Trophoblast cell (in vitro differentiated cells and primary cell): Measurements from ENCODE around the gene MAPK8IP1.

Experiments used
- DNase-seq, 2 donors: peaks; one replicate each; pipeline ENCODE4 v3.0.0-alpha.2; 2016
- H2AFZ ChIP-seq: 2 replicates; pipeline ENCODE4 v1.6.1; 2013; ENCODE audit warnings: low read length, moderate library complexity, mild to moderate bottlenecking; ENCODE audit not compliant: insufficient read depth, poor library complexity
- H2AK5ac ChIP-seq: 2 replicates; pipeline ENCODE4 v1.6.1; 2013; ENCODE audit warnings: mild to moderate bottlenecking, low read length
- H2BK120ac ChIP-seq: 2 replicates; pipeline ENCODE4 v1.6.1; 2013; ENCODE audit warnings: low read length, mild to moderate bottlenecking, moderate library complexity; ENCODE audit not compliant: insufficient read depth, poor library complexity
- H2BK12ac ChIP-seq: 2 replicates; pipeline ENCODE4 v1.6.1; 2013; ENCODE audit warnings: mild to moderate bottlenecking, low read length, moderate library complexity
- H2BK5ac ChIP-seq: 2 replicates; pipeline ENCODE4 v1.6.1; 2013; ENCODE audit warnings: low read length, low read depth, moderate library complexity, mild to moderate bottlenecking; ENCODE audit not compliant: poor library complexity
- H3K14ac ChIP-seq: 2 replicates; pipeline ENCODE4 v1.6.1; 2013; ENCODE audit warnings: mild to moderate bottlenecking, low read length
- H3K18ac ChIP-seq: 2 replicates; pipeline ENCODE4 v1.6.1; 2013; ENCODE audit warnings: mild to moderate bottlenecking, low read length
- H3K23ac ChIP-seq: 2 replicates; pipeline ENCODE4 v1.6.1; 2013; ENCODE audit warnings: low read length
- H3K27ac ChIP-seq: 2 replicates; pipeline ENCODE4 v1.5.1; 2013; ENCODE audit warnings: low read depth, mild to moderate bottlenecking, inconsistent platforms, low read length, moderate library complexity
- H3K27me3 ChIP-seq: 2 replicates; pipeline ENCODE4 v1.6.1; 2013; ENCODE audit warnings: inconsistent platforms, mild to moderate bottlenecking, low read length, moderate library complexity; ENCODE audit not compliant: insufficient read depth
- H3K36me3 ChIP-seq, 2 experiments: 1 replicate in 1 of 2; 2 replicates in 1 of 2; pipeline ENCODE4 v1.6.1; 2013; ENCODE audit warnings: low read length in 2 of 2, mild to moderate bottlenecking in 2 of 2, moderate library complexity in 1 of 2; ENCODE audit not compliant: insufficient read depth in 2 of 2, control insufficient read depth in 1 of 2
- H3K4ac ChIP-seq: 2 replicates; pipeline ENCODE4 v1.6.1; 2013; ENCODE audit warnings: low read depth, mild to moderate bottlenecking, low read length, moderate library complexity
- H3K4me1 ChIP-seq, 2 experiments: 1 replicate in 1 of 2; 2 replicates in 1 of 2; pipeline ENCODE4 v1.6.1; 2013; ENCODE audit warnings: low read length in 2 of 2, mild to moderate bottlenecking in 2 of 2, moderate library complexity in 1 of 2; ENCODE audit not compliant: insufficient read depth in 2 of 2, control insufficient read depth in 1 of 2
- H3K4me2 ChIP-seq: 2 replicates; pipeline ENCODE4 v1.6.1; 2013; ENCODE audit warnings: inconsistent platforms, mild to moderate bottlenecking, low read length, moderate library complexity
- H3K4me3 ChIP-seq: 2 replicates; pipeline ENCODE4 v1.5.1; 2013; ENCODE audit warnings: mild to moderate bottlenecking, low read depth, low read length, inconsistent platforms
- H3K79me1 ChIP-seq: one replicate; pipeline ENCODE4 v1.6.1; 2013; ENCODE audit warnings: low read length
- H3K79me2 ChIP-seq: 2 replicates; pipeline ENCODE4 v1.6.1; 2013; ENCODE audit warnings: low read length, mild to moderate bottlenecking; ENCODE audit not compliant: control insufficient read depth, insufficient read depth, poor library complexity
- H3K9ac ChIP-seq: 2 replicates; pipeline ENCODE4 v1.6.1; 2013; ENCODE audit warnings: mild to moderate bottlenecking, low read length
- H3K9me3 ChIP-seq: 2 replicates; pipeline ENCODE4 v1.6.1; 2013; ENCODE audit warnings: low read depth, mild to moderate bottlenecking, control low read depth, inconsistent platforms, low read length; ENCODE audit not compliant: insufficient read depth
- H4K12ac ChIP-seq: 2 replicates; pipeline ENCODE4 v1.6.1; 2013; ENCODE audit warnings: low read depth, mild to moderate bottlenecking, low read length, moderate library complexity
- H4K8ac ChIP-seq: 2 replicates; pipeline ENCODE4 v1.6.1; 2013; ENCODE audit warnings: low read depth, mild to moderate bottlenecking, low read length, moderate library complexity
- H4K91ac ChIP-seq: one replicate; pipeline ENCODE4 v1.6.1; 2013; ENCODE audit warnings: low read depth, mild to moderate bottlenecking, low read length, moderate library complexity
- WGBS: extraction: QIAGEN DNeasy Blood & Tissue Kit; methylation state at CpG from one replicate; pipeline ENCODE4 v1.1.7; 2013; ENCODE audit warnings: missing lambda C conversion rate; ENCODE audit not compliant: insufficient read length, insufficient coverage; ENCODE audit errors: extremely low coverage; 5-methylcytosine and 5-hydroxymethylcytosine counted together

Gene MAPK8IP1

GRCh38 chr11:45933846-45934579, 48.6 kb downstream of the MAPK8IP1 start:
- Histone ChIP-seq H4K12ac (no peak overlapping the region), H3K36me3 (peaks cover 23 to 24% of the 10 kb centered on the region in 2 experiments), H3K27me3 (no peaks in the 10 kb centered on the region), H2BK120ac (no peak overlapping the region), H4K91ac (peak overlapping the region; percentile 10), H2BK5ac (peak overlapping the region; percentile 18), H3K4me2 (no peak overlapping the region), H3K27ac (peak overlapping the region; percentile 5), H3K23ac (no peak overlapping the region), H3K4ac (no peak overlapping the region), H3K9ac (no peak overlapping the region), H2BK12ac (no peak overlapping the region), H3K18ac (no peak overlapping the region), H3K9me3 (no peaks in the 10 kb centered on the region), H3K4me3 (no peak overlapping the region), H4K8ac (no peak overlapping the region), H2AK5ac (no peak overlapping the region), H2AFZ (no peak overlapping the region), H3K14ac (no peak overlapping the region), H3K79me1 (peaks cover 3% of the 10 kb centered on the region), H3K79me2 (no peaks in the 10 kb centered on the region), H3K4me1 (peaks cover 12 to 18% of the 10 kb centered on the region in 2 experiments)
- DNase-seq = no peak
- no CpG with 5 or more reads among the region's 21 CpGs for WGBS

DNA sequence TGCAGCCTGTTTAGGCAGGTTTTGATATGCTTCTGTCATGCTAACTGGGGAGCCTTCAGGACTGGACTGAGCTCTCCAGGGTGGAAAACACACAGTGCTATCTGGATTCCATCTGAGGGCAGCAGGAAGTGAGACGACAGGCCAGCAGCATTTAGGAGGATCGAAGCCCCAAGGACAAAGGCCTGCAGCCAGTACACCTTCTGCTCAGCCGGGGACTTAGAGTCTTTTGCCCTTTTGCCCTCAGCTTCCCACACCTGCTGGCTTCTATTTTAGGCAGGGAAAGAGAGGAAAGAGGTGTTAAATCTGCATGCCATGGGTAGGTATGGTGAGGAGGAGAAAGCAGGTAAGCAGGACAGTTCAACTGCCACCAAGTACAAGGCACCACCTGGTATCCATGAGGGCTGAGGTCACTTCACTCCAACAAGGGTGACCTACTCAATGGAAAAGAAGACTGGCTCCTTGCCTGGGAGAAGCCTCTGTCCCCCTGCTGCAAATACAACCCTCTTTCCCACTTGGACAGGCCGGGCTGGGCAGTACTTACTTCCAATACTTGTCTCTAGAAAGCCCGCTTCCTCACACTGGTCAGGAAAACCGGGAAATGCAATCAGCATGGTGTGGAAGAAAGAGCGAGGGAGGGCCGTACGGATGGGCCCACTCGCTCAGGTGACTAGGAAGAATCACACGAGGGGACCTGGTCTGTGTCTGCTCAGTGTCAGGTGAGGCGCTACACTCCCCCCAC, 49.3 kb downstream of the MAPK8IP1 start:
- no peak overlapping the region for H4K8ac ChIP-seq
- no peak overlapping the region for H3K14ac ChIP-seq
- WGBS = no CpG with 5 or more reads among the region's 12 CpGs

DNA sequence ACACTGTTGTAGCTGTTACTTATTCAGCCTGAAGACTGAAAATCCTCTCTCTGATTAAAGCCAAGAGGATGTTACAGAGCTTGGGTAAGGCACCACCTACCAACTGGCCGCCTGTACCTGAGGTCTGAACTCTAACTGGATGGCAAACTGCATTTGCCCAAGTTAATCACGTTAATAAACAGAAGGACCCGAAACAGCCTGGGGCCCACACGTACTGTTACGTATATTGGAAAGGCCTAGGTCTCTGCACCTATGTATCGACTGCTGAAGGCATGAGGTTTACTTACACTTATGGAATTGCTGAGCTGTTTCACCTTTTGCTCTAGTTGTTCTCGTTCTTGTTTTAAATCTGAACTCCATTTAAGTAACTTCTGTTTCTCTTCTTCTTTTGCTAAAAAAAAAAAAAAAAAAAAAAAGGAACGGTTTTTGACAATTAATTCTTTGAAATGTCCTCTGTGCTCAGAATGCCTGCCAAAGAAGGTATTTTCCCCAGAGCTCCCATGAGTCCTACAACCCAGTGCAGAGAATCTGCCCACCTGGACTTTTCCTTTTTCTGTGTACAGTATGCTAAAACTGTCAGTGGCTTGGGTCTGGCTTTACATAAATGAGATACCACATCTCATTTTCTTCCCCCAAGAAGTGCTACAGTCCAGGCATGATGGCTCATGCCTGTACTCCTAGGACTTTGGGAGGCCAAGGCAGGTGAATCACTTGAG, 50.1 kb downstream of the MAPK8IP1 start:
- H3K79me1 ChIP-seq = peaks cover 3% of the 10 kb centered on the region
- H4K12ac ChIP-seq = no peak overlapping the region
- no peak overlapping the region for H3K18ac ChIP-seq
- no peak overlapping the region for H2BK12ac ChIP-seq
- no peaks in the 10 kb centered on the region for H3K27me3 ChIP-seq
- H2AFZ ChIP-seq = no peak overlapping the region
- no peak overlapping the region for H3K14ac ChIP-seq
- no peak overlapping the region for H3K4me3 ChIP-seq
- no peak overlapping the region for H3K23ac ChIP-seq
- H3K27ac ChIP-seq = no peak overlapping the region
- WGBS = no CpG with 5 or more reads among the region's 8 CpGs
- H3K79me2 ChIP-seq = no peaks in the 10 kb centered on the region
- H3K4me2 ChIP-seq = no peak overlapping the region
- H4K91ac ChIP-seq = no peak overlapping the region
- H3K9me3 ChIP-seq = no peaks in the 10 kb centered on the region
- H3K4ac ChIP-seq = no peak overlapping the region
- H3K9ac ChIP-seq = no peak overlapping the region
- no peak overlapping the region for H2AK5ac ChIP-seq
- no peak for DNase-seq
- no peak overlapping the region for H2BK120ac ChIP-seq
- H2BK5ac ChIP-seq = no peak overlapping the region
- peaks cover 23 to 24% of the 10 kb centered on the region in 2 experiments for H3K36me3 ChIP-seq
- peaks cover 11 to 18% of the 10 kb centered on the region in 2 experiments for H3K4me1 ChIP-seq
- no peak overlapping the region for H4K8ac ChIP-seq

More for the DNA sequence above, 49.3 kb downstream of the MAPK8IP1 start:
- Histone ChIP-seq H3K27me3 (no peaks in the 10 kb centered on the region), H3K9me3 (no peaks in the 10 kb centered on the region), H3K4ac (no peak overlapping the region), H3K23ac (no peak overlapping the region), H3K27ac (peak overlapping the region; percentile 24), H3K4me1 (peaks cover 11 to 18% of the 10 kb centered on the region in 2 experiments), H3K9ac (no peak overlapping the region), H3K36me3 (peaks cover 23 to 24% of the 10 kb centered on the region in 2 experiments), H3K18ac (no peak overlapping the region), H2AFZ (no peak overlapping the region), H2AK5ac (no peak overlapping the region), H2BK5ac (no peak overlapping the region), H3K79me1 (peaks cover 3% of the 10 kb centered on the region), H3K79me2 (no peaks in the 10 kb centered on the region), H3K4me3 (no peak overlapping the region), H2BK12ac (no peak overlapping the region), H3K4me2 (no peak overlapping the region), H4K91ac (no peak overlapping the region), H4K12ac (no peak overlapping the region), H2BK120ac (no peak overlapping the region)
- peak in 1 of 2 donors; percentile 12 for DNase-seq

- H3K27me3 ChIP-seq = no peaks in the 10 kb centered on the region
- no peak overlapping the region for H3K18ac ChIP-seq
- H3K4ac ChIP-seq = no peak overlapping the region
- no peak overlapping the region for H2BK5ac ChIP-seq
- no peak overlapping the region for H2AFZ ChIP-seq
- no peaks in the 10 kb centered on the region for H3K9me3 ChIP-seq
- H2AK5ac ChIP-seq = no peak overlapping the region
- H3K36me3 ChIP-seq = peaks cover 23 to 24% of the 10 kb centered on the region in 2 experiments
- H4K12ac ChIP-seq = no peak overlapping the region
- DNase-seq = no peak
- no peak overlapping the region for H4K91ac ChIP-seq
- H3K9ac ChIP-seq = no peak overlapping the region
- no peak overlapping the region for H3K4me3 ChIP-seq
- H2BK120ac ChIP-seq = no peak overlapping the region
- peaks cover 3% of the 10 kb centered on the region for H3K79me1 ChIP-seq
- WGBS = no CpG with 5 or more reads among the region's 4 CpGs
- H3K4me1 ChIP-seq = peaks cover 11 to 18% of the 10 kb centered on the region in 2 experiments
- no peaks in the 10 kb centered on the region for H3K79me2 ChIP-seq
- no peak overlapping the region for H3K27ac ChIP-seq
- H4K8ac ChIP-seq = no peak overlapping the region
- no peak overlapping the region for H3K23ac ChIP-seq
- H3K4me2 ChIP-seq = no peak overlapping the region
- H3K14ac ChIP-seq = no peak overlapping the region
- no peak overlapping the region for H2BK12ac ChIP-seq
Measured at GRCh38 chr11:45936511-45937054, 51.1 kb downstream of the MAPK8IP1 start.
